Stimulated activated CD8-positive, alpha-beta memory T cell treated with anti-CD3 and anti-CD28 coated beads, Interleukin-4, amount 100 ng/mL, for 24 hours (primary cell): ENCODE measurements around the gene CADPS.

Experiments
- DNase-seq: peaks from one replicate; pipeline ENCODE4 v3.0.0-alpha.2; 2020; ENCODE audit warnings: low read depth

CADPS gene

DNA sequence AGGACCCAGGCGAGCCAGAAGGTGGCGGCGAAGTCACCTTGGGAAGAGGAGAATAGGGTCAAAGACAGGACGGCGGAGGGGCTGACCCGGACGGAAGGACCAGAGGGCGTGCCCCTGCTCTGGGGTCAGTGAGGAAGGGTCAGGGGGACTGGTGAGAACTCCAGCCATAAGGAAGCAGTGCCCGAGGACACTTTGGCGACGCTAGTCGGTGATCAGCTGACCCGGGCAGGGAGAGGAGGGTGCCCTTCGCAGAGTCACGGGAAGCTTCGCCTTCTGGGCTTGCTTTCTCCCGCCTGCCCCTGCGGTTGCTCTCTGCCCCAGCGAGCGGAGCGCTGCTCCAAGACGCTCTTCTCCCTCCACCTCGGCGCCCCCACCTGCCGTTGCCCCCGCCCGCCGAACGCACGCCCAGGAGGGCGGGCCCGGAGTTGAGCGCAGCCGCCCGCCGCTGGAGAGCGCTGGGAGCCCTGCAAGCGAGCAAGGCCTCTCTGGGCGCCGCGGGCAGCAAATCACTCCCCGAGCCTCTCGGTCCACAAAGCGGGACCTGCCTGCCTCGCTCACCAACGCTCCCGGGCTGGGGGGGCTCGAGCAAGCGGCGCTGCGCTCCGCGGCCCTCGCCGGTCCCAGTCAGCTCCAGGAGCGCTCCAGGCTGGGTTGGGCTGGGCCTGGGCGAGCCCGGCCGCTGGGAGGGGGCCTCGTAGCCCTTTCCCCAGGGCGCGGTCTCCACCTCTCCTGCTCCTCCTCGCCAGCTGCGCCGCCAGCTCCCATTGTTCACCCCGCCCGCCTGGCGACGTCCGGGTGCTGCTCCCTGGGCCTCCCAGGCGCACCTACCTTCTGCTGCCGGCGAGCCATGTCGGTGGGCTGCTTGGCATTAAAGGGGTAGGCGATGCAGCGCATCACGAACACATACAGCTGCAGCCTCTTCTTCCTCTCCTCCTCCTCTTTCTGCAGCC lies 1.2 kb downstream of the CADPS start:
- no peak for DNase-seq

DNA sequence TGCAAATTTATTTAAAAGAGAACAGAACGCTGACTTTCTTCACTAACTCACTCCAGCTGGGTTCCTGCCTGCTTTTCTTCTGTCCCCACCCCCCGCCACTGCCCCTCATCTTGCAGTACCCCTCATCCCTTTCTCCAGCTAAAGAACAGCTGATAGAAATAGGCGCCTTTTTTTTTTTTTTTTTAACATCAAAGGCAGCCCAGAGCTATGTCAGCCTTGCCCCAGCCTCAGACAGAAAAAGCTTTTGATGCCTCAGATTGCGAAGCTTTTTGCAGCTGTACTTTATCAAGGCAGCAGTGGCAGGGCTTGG lies 1.8 kb downstream of the CADPS start:
- DNase-seq = no peak

DNA sequence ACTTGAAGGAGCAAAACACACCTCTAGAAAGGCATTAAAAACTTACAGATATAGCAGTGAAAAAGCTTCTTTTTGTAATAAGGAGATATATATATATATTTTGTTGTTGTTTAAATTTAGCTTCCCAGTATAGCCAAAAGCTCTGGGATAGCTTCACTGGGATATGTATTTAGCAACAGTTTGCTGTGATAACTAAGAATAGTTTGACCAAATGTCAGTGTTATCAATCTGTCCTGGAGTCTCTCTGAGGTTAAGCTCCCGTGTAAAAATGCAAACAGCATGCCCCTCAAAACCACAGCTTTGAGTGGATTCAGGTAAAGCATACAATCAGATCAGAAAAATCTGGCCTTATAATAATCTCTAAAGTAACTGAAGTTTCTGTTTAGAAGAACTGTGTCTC lies 2.9 kb downstream of the CADPS start:
- no peak for DNase-seq

DNA sequence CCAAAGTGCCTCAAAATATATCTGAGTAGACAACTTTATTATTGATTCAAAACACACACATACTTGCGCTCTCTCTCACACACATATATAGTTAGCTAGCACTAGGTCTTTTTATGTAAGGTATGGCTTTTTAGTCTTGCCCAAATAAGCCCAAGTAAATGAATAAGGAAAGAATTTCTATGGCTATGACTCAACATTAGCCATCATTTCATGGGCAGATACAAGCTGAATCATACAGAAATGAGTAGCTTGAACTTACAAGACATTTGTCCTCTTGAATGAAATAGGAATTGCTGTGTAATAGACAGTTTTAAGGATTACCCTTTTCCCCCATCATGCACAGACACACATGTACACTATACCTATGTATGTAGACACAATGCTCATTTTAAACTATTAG lies 4.9 kb downstream of the CADPS start:
- no peak for DNase-seq

DNA sequence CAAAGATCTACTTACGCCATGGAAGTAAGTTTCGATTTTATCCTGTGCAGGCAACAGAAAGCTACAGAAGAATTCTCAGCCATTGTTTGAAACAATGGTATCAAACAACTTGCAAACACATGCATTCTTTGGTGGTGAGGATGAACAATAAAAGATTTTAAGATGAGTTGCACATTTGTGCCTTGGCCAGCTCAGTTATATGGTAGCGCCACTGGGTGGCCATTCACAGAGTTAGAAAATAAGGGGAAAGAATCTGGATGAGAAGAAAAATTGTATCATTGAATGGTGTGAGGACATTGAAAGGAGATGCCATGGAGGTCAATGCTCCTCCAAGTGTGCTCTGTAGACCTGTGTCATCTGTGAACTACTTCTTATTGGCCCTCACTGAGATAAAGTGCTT lies 11.6 kb downstream of the CADPS start:
- DNase-seq = no peak

DNA sequence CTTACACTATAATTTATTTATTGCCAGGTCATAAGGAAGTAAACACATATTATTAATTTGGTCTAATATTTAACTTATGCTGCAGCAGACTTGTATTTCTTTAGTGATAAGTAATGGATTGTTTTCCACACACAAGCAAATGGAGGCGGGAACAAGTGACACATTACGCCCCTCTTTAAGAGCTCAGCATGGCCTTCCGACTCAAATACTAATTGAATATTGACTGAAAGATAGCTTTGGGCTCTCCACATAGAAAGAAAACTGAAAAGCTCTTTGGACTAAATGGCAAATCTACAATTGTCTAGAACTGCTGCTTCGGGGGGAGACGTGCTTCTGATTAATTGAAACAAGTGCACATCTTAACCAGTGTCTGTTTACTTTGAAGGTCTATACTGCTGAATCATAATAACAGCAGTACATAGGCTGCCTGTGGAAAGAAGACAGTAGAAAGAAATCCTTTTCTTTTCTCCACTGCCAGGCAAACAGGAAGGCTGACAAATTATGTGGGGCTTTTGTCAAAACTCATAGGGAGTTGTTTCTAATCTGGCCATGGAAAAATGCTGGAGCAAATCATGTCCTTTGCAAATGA lies 15.9 kb downstream of the CADPS start:
- DNase-seq = no peak

DNA sequence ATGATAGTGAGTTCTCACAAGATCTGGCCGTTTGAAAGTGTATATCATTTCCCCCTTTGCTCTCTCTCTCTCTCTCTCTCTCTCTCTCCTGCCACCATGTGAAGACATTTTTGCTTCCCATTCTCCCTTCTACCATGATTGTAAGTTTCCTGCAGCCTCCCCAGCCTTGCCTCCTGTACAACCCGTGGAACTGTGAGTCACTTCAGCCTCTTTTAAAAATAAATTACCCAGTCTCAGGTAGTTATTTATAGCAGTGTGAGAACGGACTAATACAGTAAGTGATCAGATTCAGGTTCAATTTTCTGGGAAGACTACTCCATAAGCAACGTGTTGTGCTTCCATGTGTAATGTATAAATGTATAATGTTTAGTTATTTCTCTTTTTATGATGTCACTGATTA lies 29.2 kb downstream of the CADPS start:
- DNase-seq = no peak

DNA sequence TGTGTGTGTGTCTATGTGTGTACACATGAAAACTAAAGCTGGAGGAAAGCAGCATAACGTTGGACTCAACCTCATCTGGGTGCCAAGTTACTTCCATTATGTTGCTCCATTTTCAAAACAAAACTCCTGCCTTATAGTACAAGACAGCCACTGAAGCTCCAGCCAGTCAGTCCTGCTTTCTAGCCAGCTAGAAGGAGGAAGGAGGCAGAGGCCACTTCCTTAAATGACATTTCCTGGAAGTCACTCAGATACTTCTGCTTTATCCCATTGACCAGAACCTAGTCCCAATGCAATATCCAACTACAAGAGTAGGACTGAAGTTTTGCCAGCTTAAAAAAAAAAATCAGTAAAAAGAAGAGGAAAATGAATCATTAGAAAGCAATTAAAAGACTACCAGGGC lies 31.7 kb downstream of the CADPS start:
- DNase-seq = no peak

DNA sequence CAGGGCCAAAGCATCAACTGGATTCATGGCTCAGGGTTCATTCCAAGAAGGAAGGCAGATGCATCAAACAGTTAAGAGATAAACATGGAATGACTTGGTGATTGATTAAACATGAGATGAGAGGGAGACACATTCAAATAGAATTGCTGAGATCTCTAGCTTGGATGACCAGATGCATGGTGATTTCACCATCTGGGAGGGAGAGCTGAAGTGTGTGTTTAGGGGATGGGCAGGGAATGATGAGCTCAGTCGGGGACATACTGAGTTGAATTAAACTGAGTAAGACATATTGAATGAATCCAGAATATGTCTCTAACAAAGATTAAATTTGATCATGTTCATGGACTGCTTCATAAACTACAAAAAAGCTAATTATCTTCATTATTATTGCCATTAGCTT lies 35.5 kb downstream of the CADPS start:
- DNase-seq = no peak

DNA sequence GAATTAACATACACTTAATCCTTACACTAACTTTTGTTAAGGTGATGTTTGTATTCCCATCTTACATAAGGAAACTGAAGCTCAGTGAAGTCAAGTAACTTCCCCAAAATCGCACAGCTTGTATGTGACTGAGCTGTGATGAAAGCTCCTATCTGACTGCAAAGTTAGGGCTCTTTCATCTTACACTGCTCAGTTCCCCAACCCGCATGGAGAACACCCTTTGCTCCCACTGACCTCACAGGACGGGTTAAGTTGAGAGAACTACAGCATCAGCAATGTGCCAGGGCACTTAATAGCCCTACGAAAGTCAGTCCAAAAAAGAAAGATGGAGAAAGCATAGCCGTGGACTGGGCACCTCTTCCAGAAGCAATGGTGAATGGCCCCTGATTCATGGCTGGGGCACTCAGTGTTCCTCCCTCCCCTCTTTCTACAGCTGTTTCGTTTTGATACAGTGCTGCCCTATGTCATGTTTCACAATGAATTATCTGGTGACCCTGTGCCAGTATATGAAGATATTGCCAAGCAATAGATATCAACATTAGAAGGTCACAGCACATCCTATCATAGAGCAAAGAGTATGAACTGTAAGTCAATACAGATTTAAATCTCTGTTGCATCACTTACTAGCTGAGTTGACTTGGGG lies 38.0 kb downstream of the CADPS start:
- DNase-seq = no peak

DNA sequence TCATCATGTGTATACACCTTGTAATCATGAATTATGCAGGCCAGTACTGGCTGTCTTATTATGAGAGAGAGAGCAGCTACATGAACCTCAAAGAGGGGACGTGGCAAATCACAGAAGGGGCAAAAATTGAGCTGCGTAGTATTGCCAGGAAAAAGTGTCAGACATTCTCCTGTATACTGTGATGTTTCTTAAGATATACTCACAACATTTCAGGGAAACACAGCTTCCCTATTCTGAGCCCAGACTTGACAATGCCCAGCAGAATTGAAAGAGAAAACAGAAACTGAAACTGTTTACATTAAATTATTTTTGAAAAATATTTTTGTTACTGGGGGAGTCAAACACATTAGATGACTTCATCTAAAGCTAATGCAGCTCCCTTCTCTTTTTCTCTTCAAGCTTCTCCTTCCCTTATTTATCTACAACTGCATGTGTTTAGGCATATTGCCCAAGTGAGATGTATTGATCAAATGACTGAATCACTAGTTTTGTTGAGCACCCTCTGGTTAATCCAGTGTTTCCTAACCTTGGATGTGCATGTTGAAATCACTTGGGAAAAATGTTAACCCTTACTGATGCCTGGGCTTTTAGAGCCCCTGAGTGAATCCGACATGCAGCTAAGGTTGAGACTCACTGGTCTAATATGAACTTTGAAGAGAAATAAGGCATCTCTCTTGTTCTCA lies 39.5 kb downstream of the CADPS start:
- no peak for DNase-seq

DNA sequence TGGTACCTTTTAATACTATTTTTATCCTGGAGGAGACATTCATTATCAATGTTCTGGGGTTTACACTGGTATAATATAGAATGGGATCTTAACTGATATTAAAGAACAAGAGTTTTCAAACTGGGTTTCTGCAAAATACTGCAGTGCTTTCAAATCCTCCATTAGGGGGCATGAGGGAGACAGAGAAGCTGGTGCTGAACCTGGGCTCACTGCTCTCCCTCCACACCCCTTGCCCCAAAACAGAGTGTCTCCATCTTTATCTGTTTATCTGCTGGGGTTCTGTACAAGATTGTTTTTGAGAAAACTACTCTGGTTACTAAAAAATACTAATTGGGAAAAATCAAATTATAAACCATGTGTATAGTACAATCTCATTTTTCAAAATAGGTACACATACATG lies 41.7 kb downstream of the CADPS start:
- DNase-seq = no peak

DNA sequence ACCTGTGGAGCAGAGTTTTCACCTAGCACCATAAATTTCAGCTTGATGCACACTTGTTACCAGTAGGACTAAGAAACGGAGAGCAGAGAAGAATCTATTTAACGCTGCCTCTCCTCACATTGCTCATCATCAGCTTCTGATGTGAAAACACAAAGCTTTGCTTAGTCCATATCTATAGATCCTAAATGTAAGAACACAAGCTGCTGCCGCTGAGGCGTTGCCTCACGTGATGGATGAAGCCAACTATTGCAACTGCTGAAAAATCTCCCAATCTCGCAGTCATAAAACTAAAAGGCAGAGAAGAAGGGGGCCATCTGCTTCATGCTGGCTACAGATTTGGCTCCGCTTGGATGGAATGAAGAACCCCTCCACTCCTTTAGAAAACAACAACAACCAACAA lies 42.7 kb downstream of the CADPS start:
- DNase-seq = no peak

DNA sequence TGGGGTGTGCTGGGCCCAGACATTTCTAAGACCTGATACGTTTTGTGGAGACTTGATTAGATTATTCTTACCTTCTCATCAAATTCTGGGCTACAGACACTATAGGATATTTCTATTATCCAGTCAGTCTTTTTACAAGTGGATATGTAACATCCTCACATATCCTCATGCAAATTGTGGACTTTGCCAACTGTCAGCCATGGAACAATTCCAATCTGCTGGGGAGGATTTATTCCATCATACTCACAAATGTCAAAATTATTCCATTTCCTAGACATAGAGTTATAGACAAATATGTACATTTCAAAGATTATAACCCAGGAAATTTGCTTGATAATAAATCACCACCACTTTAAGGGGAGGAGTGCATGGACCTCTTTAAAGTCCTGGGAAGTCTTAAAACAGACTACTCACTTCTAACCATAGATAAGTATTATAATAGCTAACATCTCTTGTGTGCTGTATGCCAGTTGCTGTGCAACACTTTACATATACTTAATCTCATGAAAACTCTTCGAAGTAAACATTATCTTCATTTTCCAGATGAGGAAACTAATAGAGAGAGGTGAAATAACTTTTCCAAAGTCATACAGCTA lies 44.4 kb downstream of the CADPS start:
- no peak for DNase-seq

DNA sequence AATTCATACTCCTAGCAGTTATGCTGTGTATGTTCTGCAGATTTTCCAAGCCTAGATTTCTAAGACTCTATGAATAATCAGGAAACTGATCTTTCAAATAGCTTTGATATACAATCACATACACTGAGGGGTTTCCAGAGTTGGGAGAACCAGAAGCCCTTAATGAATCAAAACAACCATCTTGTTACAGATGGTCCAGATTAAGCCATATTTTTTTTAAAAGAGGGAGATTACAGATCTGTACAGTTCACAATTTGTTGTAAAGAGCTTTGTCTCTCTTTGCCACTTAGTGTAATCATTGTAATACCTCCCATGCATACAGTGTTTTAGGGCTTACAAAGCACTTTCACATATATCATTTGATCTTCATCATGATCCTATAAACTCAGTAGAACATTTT lies 47.7 kb downstream of the CADPS start:
- DNase-seq = no peak

DNA sequence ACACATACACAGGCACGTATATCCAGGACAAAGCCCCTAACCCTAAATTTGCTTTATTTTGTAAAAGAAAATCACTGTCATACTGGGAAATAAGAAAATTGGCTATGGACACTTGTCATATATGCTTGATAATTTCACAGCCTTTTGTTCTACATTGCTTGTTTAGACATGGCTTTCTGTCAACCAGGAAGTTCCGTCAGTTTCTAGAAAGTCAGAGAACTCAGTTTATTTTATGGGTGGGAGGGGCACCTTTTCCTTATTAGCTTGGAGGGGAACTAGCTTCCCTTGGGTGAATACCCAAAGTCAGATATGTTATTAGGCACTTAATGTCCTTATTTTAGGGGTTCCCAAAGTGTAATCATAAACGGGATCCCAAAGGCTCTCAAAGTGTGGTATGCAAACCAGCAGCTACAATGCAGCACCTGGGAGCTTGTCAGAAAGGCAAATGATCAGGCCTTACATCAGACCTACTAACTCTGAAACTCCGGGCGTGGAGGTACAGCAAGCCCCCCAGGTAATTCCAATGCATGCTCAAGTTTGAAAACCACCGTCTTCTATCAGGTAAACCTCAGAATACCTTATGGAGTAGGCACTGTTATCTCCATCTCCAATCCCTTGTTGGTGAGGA lies 50.1 kb downstream of the CADPS start:
- no peak for DNase-seq

DNA sequence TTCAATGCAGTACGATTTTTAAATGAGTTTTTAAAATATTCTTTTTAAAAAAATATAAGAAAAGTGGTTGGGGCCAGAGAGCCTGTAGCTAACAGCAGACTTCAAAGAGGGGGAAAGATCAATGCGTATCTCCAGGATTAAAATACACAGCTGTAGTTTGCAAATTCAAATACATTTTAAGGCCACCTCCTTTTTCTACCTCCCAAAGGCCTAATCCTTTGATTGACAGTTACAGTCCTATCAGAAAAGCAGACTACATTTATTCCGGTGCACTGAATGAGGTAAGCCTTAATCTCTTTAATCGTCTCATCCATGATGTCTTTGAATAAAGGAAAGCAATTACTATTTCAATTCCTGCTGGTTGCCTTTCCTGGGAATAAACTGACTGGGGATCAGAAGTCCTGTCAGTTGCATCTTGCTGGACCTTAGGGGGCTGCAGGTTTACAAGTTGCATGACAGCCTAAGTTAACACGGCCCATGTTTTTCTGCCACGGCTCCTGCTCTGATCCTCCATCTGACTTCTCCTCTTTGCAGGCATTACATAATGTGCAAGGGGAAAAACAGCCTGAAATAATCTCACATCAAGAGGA lies 51.7 kb downstream of the CADPS start:
- no peak for DNase-seq

DNA sequence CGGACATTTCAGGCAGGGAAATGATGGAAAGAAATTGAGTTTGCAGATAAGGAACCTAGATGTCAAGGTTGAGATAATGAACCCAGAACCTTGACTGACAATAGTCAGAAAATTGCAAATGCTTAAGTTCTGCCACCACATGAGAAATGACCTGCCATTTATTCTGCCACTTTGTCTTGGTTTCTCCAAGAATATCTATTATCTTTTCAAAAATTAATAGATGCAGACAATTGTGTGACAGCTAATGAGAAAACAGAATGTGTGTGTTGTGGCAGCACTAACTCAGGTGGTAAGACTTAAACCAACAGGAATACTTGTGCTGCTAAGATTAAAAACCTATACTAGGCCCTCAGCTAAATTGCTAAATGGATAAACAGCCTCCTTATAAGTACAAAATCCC lies 52.3 kb downstream of the CADPS start:
- DNase-seq = no peak

DNA sequence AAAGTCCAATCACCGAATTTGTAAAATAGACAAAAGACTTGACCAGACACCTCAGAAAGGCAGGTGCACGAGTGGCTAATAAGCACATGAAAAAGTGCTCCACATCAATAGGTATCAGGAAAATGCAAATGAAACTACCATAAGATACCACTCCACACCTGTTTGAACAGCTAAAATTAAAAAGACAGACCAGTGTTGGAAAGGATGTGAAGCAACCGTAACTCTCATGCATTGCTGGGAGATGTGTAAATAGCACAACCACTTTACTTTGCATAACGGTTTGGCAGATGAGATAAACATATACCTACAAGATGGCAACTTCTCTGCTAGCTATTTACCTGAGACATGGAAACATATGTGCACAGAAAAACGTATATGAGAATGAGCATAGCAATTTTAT lies 56.9 kb downstream of the CADPS start:
- DNase-seq = no peak

DNA sequence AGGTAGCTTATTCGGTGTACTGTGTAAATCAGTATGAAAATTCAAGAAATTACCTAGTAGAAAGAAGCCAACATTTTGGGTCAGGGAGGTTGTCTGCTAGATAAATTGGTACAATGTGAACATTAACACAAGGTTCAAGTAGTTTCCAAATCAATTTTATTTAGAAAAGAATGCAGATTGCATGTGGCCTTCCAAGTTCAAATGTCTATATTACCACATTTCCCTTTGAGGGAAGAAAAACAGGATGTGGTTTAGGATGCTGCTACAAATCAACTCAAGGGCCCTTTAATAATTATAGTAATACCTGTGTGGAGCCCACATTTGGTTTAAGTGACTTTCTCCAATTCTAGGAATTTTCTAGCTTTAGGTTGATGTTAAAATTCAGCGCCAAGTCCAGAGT lies 57.5 kb downstream of the CADPS start:
- no peak for DNase-seq

DNA sequence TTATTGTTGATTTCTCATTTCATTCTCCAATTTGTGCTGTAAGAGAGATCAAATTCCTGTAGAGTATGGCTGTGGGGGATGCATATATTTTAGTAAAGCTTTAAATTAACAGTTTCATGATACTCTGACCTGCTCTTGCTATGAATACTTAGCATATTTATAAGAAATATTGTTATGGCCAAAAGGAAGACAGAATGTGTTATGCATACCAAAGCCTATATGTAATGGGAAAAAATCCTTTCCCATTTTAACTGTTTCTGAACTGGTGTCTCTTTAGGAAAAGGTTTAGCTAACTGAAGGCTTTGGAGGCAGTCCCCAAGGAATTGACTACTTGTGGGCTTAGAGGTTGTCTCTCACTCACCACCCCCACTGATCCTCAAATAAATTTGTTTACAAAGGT lies 59.2 kb downstream of the CADPS start:
- no peak for DNase-seq

DNA sequence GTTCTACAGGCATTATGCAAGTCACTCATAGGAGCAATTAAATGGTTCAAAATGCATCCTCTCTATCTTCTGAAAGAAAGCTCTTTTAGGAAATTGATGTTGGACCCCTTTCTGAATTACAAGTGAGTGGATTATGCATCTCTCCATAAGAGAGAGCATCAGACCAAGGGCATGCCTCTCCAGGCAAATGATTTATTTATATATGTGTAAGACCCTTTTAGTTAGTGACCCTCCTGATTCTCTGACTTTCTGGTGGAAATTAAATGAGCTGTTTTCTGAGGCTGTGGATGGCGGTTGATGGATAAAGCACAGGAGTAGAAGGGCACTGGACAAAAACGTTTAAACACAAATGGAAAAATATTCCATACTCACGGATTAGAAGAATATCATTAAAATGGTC lies 62.6 kb downstream of the CADPS start:
- DNase-seq = no peak
